ENCODE data around the gene DCAF11. TPM values are rescaled to one million over a fixed set of nuclear protein-coding genes. Genes with fewer than 3 reads are reported as not detected.
"Not testable (repeated sequence)": the region's sequence is repeated elsewhere in the genome, so short reads cannot be mapped to it uniquely, and the experiment has no call there.

DCAF11 gene
- total RNA-seq, 1 experiment from 2014 or later = 42.9 TPM

GRCh38 chr14:24096545-24097181 is 17.9 kb upstream of the DCAF11 start:
- no peak for DNase-seq (ENCODE audit: low read depth)

- no peak for DNase-seq (ENCODE audit: low read depth)
These were observed 16.2 kb upstream of the DCAF11 start for GRCh38 chr14:24098229-24098926.

GRCh38 chr14:24098927-24099813 is 15.4 kb upstream of the DCAF11 start:
- no peak for DNase-seq (ENCODE audit: low read depth)

GRCh38 chr14:24100197-24100981 is 14.2 kb upstream of the DCAF11 start:
- DNase-seq (ENCODE audit: low read depth) = no peak

- DNase-seq (ENCODE audit: low read depth) = no peak
These were observed 13.5 kb upstream of the DCAF11 start for GRCh38 chr14:24100982-24101494.

- no peak for DNase-seq (ENCODE audit: low read depth)
These were observed 12.1 kb upstream of the DCAF11 start for GRCh38 chr14:24102357-24103048.

- DNase-seq (ENCODE audit: low read depth) = no peak
These were observed 11.1 kb upstream of the DCAF11 start for GRCh38 chr14:24103451-24103850.

- DNase-seq (ENCODE audit: low read depth) = not testable (repeated sequence)
These were observed 8.9 kb upstream of the DCAF11 start for GRCh38 chr14:24105609-24106239.

GRCh38 chr14:24106672-24107271 is 7.8 kb upstream of the DCAF11 start:
- DNase-seq (ENCODE audit: low read depth) = no peak

- DNase-seq (ENCODE audit: low read depth) = no peak
These were observed 6.2 kb upstream of the DCAF11 start for GRCh38 chr14:24108336-24108874.

- DNase-seq (ENCODE audit: low read depth) = no peak
These were observed 4.5 kb upstream of the DCAF11 start for GRCh38 chr14:24110060-24110459.

GRCh38 chr14:24110523-24110922 is 4.1 kb upstream of the DCAF11 start:
- no peak for DNase-seq (ENCODE audit: low read depth)

- no peak for DNase-seq (ENCODE audit: low read depth)
These were observed 1.2 kb upstream of the DCAF11 start for GRCh38 chr14:24113379-24113800.

GRCh38 chr14:24113801-24114531 is 611 bp upstream of the DCAF11 start:
- DNase-seq (ENCODE audit: low read depth) = peak; percentile 92

- DNase-seq (ENCODE audit: low read depth) = no peak
These were observed 998 bp downstream of the DCAF11 start for GRCh38 chr14:24115422-24116127.

- DNase-seq (ENCODE audit: low read depth) = no peak
These were observed 1.7 kb downstream of the DCAF11 start for GRCh38 chr14:24116128-24116814.

GRCh38 chr14:24117179-24117578 is 2.6 kb downstream of the DCAF11 start:
- DNase-seq (ENCODE audit: low read depth) = no peak

GRCh38 chr14:24119691-24120090 is 5.1 kb downstream of the DCAF11 start:
- no peak for DNase-seq (ENCODE audit: low read depth)

Data from RPMI7951 (cell line).